ENCODE results near the gene DCC. TPM values are rescaled to one million over a fixed set of nuclear protein-coding genes. Genes with fewer than 3 reads are reported as not detected.

The DCC gene
- total RNA-seq, 1 experiment from 2014 or later, result not detected

DNA sequence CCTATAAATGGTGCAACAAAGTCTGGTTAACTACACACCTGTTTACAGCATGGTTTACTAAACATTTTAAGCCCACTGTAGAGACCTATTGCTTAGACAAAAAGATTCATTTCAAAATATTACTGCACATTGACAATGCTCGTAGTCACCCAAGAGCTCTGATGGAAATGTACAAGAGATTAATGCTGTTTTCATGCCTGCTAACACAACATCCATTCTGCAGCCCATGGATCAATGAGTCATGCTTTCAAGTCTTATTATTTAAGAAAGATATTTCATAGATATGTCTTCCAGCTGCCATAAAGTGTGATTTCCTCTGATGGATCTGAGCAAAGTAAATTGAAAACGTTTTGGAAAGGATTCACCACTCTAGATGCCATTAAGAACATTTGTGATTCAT, 1103.3 kb downstream of the DCC start:
- BruUV-seq (replicated peaks), result no TSS peak

More for the DNA sequence above, 1103.3 kb downstream of the DCC start:
- Histone ChIP-seq H3K79me2 (ENCODE audit: insufficient read depth, low read length) (no peaks in the 10 kb centered on the region), H3K27me3 (ENCODE audit: insufficient read depth, low read length) (no peaks in the 10 kb centered on the region), H3K4me1 (ENCODE audit: control insufficient read depth in 1 of 2, insufficient read depth in 2 of 2, low read length in 2 of 2) (no peaks in the 10 kb centered on the region), H3K9ac (ENCODE audit: low read length) (no peak overlapping the region), H4K20me1 (ENCODE audit: insufficient read depth) (no peaks in the 10 kb centered on the region), H3K4me3 (replicated peaks in 1 of 2; ENCODE audit: low read depth in 1 of 2, low read length in 2 of 2) (no peak overlapping the region), H3K9me2 (ENCODE audit: insufficient read depth) (no peaks in the 10 kb centered on the region), H3K9me3 (ENCODE audit: control insufficient read depth in 1 of 2, insufficient read depth in 1 of 2, low read depth in 1 of 2, low read length in 2 of 2) (peaks cover 0 to 14% of the 10 kb centered on the region in 2 experiments; a peak in 2 of 4 replicates), H3K27ac (ENCODE audit: low read depth, low read length) (no peak overlapping the region), H2AFZ (ENCODE audit: low read depth, low read length, poor library complexity, severe bottlenecking) (no peak overlapping the region), H3K4me2 (ENCODE audit: low read length) (no peak overlapping the region), H3K36me3 (ENCODE audit: control insufficient read depth in 1 of 2, insufficient read depth in 2 of 2, low read length in 2 of 2) (no peaks in the 10 kb centered on the region)
- ChIA-PET RAD21 (ENCODE audit: low non-redundant PET in 1 of 2, low total read pairs in 2 of 2, uncharacterized antibody in 2 of 2, unreplicated experiment in 2 of 2) (no interaction called here), CTCF (no interaction called here), POLR2A (no interaction called here)
- DNase-seq (ENCODE audit: low read depth, low spot score) (no peak), ATAC-seq (no peak)
- TF ChIP-seq FOSL1 (IDR thresholded peaks at IDR 0.05; ENCODE audit: low read depth) (no peak), SIN3A (IDR thresholded peaks at IDR 0.05; ENCODE audit: low read depth) (no peak), EZH2phosphoT487 (IDR thresholded peaks at IDR 0.05; ENCODE audit: borderline replicate concordance) (no peak), EZH2 (IDR thresholded peaks at IDR 0.05) (no peak), EGR1 (IDR thresholded peaks at IDR 0.05; ENCODE audit: low read depth) (no peak), POLR2AphosphoS5 (IDR thresholded peaks at IDR 0.05; ENCODE audit: low read depth, low read length) (no peak), TCF7L2 (IDR thresholded peaks at IDR 0.05; ENCODE audit: borderline replicate concordance, extremely low read depth, insufficient read depth, insufficient read length) (no peak), ZFX (IDR thresholded peaks at IDR 0.05) (no peak), ZNF274 (IDR thresholded peaks at IDR 0.05; ENCODE audit: low read depth, low read length) (no peak), JUND (IDR thresholded peaks at IDR 0.05) (no peak), ELF1 (IDR thresholded peaks at IDR 0.05; ENCODE audit: borderline replicate concordance, low read depth) (no peak), RAD21 (IDR thresholded peaks at IDR 0.05; ENCODE audit: low read depth) (no peak), POLR2A (IDR thresholded peaks at IDR 0.05; ENCODE audit: borderline replicate concordance, extremely low read depth, insufficient read depth, insufficient read length) (no peak)
- TF ChIP-seq, protein P1, sequence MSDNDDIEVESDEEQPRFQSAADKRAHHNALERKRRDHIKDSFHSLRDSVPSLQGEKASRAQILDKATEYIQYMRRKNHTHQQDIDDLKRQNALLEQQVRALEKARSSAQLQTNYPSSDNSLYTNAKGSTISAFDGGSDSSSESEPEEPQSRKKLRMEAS (IDR thresholded peaks at IDR 0.05), result no peak
- TF ChIP-seq, protein P2, sequence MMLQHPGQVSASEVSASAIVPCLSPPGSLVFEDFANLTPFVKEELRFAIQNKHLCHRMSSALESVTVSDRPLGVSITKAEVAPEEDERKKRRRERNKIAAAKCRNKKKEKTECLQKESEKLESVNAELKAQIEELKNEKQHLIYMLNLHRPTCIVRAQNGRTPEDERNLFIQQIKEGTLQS (IDR thresholded peaks at IDR 0.05), result no peak
- TF ChIP-seq, protein P3, sequence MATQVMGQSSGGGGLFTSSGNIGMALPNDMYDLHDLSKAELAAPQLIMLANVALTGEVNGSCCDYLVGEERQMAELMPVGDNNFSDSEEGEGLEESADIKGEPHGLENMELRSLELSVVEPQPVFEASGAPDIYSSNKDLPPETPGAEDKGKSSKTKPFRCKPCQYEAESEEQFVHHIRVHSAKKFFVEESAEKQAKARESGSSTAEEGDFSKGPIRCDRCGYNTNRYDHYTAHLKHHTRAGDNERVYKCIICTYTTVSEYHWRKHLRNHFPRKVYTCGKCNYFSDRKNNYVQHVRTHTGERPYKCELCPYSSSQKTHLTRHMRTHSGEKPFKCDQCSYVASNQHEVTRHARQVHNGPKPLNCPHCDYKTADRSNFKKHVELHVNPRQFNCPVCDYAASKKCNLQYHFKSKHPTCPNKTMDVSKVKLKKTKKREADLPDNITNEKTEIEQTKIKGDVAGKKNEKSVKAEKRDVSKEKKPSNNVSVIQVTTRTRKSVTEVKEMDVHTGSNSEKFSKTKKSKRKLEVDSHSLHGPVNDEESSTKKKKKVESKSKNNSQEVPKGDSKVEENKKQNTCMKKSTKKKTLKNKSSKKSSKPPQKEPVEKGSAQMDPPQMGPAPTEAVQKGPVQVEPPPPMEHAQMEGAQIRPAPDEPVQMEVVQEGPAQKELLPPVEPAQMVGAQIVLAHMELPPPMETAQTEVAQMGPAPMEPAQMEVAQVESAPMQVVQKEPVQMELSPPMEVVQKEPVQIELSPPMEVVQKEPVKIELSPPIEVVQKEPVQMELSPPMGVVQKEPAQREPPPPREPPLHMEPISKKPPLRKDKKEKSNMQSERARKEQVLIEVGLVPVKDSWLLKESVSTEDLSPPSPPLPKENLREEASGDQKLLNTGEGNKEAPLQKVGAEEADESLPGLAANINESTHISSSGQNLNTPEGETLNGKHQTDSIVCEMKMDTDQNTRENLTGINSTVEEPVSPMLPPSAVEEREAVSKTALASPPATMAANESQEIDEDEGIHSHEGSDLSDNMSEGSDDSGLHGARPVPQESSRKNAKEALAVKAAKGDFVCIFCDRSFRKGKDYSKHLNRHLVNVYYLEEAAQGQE (IDR thresholded peaks at IDR 0.05; ENCODE audit: low read depth), result no peak
- TF ChIP-seq, protein P4, sequence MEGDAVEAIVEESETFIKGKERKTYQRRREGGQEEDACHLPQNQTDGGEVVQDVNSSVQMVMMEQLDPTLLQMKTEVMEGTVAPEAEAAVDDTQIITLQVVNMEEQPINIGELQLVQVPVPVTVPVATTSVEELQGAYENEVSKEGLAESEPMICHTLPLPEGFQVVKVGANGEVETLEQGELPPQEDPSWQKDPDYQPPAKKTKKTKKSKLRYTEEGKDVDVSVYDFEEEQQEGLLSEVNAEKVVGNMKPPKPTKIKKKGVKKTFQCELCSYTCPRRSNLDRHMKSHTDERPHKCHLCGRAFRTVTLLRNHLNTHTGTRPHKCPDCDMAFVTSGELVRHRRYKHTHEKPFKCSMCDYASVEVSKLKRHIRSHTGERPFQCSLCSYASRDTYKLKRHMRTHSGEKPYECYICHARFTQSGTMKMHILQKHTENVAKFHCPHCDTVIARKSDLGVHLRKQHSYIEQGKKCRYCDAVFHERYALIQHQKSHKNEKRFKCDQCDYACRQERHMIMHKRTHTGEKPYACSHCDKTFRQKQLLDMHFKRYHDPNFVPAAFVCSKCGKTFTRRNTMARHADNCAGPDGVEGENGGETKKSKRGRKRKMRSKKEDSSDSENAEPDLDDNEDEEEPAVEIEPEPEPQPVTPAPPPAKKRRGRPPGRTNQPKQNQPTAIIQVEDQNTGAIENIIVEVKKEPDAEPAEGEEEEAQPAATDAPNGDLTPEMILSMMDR (IDR thresholded peaks at IDR 0.05 in 2 of 3, conservative IDR thresholded peaks at IDR 0.05 in 1 of 3; ENCODE audit: borderline replicate concordance in 1 of 3, insufficient read depth in 1 of 3, low read depth in 2 of 3, low read length in 2 of 3), result no peak
- intact Hi-C loops (cut with micrococcal nuclease), result no loop called here

Data from HCT116 (cell line).